Measurements from ENCODE around the gene RABL6.
A peak's percentile ranks its signal among the peaks of the same experiment; 100 is the strongest.
"Not testable (repeated sequence)": the region's sequence is repeated elsewhere in the genome, so short reads cannot be mapped to it uniquely, and the experiment has no call there.

The RABL6 gene

GRCh38 chr9:136777359-136777758, 30.4 kb upstream of the RABL6 start:
- no peak for DNase-seq

GRCh38 chr9:136779808-136780207, 27.9 kb upstream of the RABL6 start:
- no peak for DNase-seq

- DNase-seq: no peak
These were observed 25.3 kb upstream of the RABL6 start for GRCh38 chr9:136782452-136782851.

- peak; percentile 22 for DNase-seq
These were observed 23.3 kb upstream of the RABL6 start for GRCh38 chr9:136784249-136784996.

- no peak for DNase-seq
These were observed 22.8 kb upstream of the RABL6 start for GRCh38 chr9:136784997-136785361.

GRCh38 chr9:136785565-136786355, 22.0 kb upstream of the RABL6 start:
- not testable (repeated sequence) for DNase-seq

GRCh38 chr9:136786451-136786850, 21.3 kb upstream of the RABL6 start:
- no peak for DNase-seq

- not testable (repeated sequence) for DNase-seq
These were observed 20.8 kb upstream of the RABL6 start for GRCh38 chr9:136786983-136787382.

- DNase-seq: peak; percentile 44
These were observed 19.9 kb upstream of the RABL6 start for GRCh38 chr9:136787690-136788400.

- not testable (repeated sequence) for DNase-seq
These were observed 18.9 kb upstream of the RABL6 start for GRCh38 chr9:136788644-136789522.

GRCh38 chr9:136789523-136789937, 18.2 kb upstream of the RABL6 start:
- no peak for DNase-seq

- DNase-seq: peak; percentile 100
These were observed 16.9 kb upstream of the RABL6 start, which contains the start of gene TMEM141 for GRCh38 chr9:136790640-136791515. Gene TMEM141, plus strand, starts transcription at chr9:136791344. Its CDS starts 27 bp downstream, at chr9:136791371.

GRCh38 chr9:136791516-136792276, 16.1 kb upstream of the RABL6 start:
- no peak for DNase-seq

- DNase-seq: no peak
These were observed 15.2 kb upstream of the RABL6 start for GRCh38 chr9:136792321-136793085.

- no peak for DNase-seq
These were observed 14.4 kb upstream of the RABL6 start for GRCh38 chr9:136793086-136793946.

- DNase-seq: no peak
These were observed 13.3 kb upstream of the RABL6 start for GRCh38 chr9:136794281-136794999.

GRCh38 chr9:136795000-136795348, 12.8 kb upstream of the RABL6 start:
- DNase-seq: no peak

GRCh38 chr9:136796238-136796774, 11.4 kb upstream of the RABL6 start, which contains the start of gene CCDC183:
Gene CCDC183, plus strand, starts transcription at chr9:136796338. Its CDS starts 60 bp downstream, at chr9:136796398.
- no peak for DNase-seq
